T47D (cell line): ENCODE results near the gene CCNY.

Source experiments
- DNase-seq, 2 experiments: peaks; one replicate each; pipeline versions ENCODE4 v3.0.0 to v3.0.0-alpha.2; 2011 to 2012; ENCODE audit warnings: low read depth in 1 of 2, low spot score in 1 of 2
- JUND ChIP-seq: IDR thresholded peaks from 2 replicates; pipeline ENCODE4 v1.6.1; 2012; ENCODE audit warnings: low read depth
- in situ Hi-C: cut with HindIII; loops from 2 replicates; pipeline ENCODE4 v1.10.0; 2016; ENCODE audit warnings: low sequenced_read_pairs, low pct_unique_long_range_greater_than_20kb

CCNY gene

GRCh38 chr10:35427543-35427942 is 91.2 kb downstream of the CCNY start:
- in situ Hi-C loops, result no loop called here
- TF ChIP-seq JUND, result no peak
- DNase-seq, result no peak

- no peak for DNase-seq
- in situ Hi-C loops, result no loop called here
- TF ChIP-seq JUND, result no peak
Measured at GRCh38 chr10:35428521-35428920, 92.2 kb downstream of the CCNY start.

- DNase-seq, result no peak
- no peak for TF ChIP-seq JUND
- in situ Hi-C loops, result no loop called here
Measured at GRCh38 chr10:35432781-35433338, 96.6 kb downstream of the CCNY start.

GRCh38 chr10:35433851-35434426 is 97.6 kb downstream of the CCNY start:
- in situ Hi-C loops, result no loop called here
- no peak for TF ChIP-seq JUND
- DNase-seq, result peak in 1 of 2 experiments; percentile 45

GRCh38 chr10:35434533-35434932 is 98.2 kb downstream of the CCNY start:
- TF ChIP-seq JUND, result no peak
- DNase-seq, result no peak
- in situ Hi-C loops, result no loop called here

GRCh38 chr10:35435824-35436223 is 99.5 kb downstream of the CCNY start:
- in situ Hi-C loops, result no loop called here
- TF ChIP-seq JUND, result no peak
- no peak for DNase-seq

- DNase-seq, result no peak
- TF ChIP-seq JUND, result no peak
- in situ Hi-C loops, result no loop called here
Measured at GRCh38 chr10:35437829-35438228, 101.5 kb downstream of the CCNY start.

GRCh38 chr10:35438718-35439571 is 102.6 kb downstream of the CCNY start:
- DNase-seq, result no peak
- in situ Hi-C loops, result no loop called here
- TF ChIP-seq JUND, result no peak

- no peak for DNase-seq
- TF ChIP-seq JUND, result no peak
- in situ Hi-C loops, result no loop called here
Measured at GRCh38 chr10:35440016-35440415, 103.7 kb downstream of the CCNY start.

- in situ Hi-C loops, result no loop called here
- no peak for DNase-seq
- TF ChIP-seq JUND, result no peak
Measured at GRCh38 chr10:35442028-35442427, 105.7 kb downstream of the CCNY start.

GRCh38 chr10:35442592-35442991 is 106.3 kb downstream of the CCNY start:
- no peak for TF ChIP-seq JUND
- in situ Hi-C loops, result no loop called here
- no peak for DNase-seq

- no peak for TF ChIP-seq JUND
- DNase-seq, result no peak
- in situ Hi-C loops, result no loop called here
Measured at GRCh38 chr10:35443858-35444257, 107.5 kb downstream of the CCNY start.

- TF ChIP-seq JUND, result no peak
- in situ Hi-C loops, result no loop called here
- no peak for DNase-seq
Measured at GRCh38 chr10:35445150-35445884, 109.0 kb downstream of the CCNY start.
